Erythroblast (primary cell): Measurements from ENCODE around the gene UBA52.

Source experiments
- GATA1 ChIP-seq: IDR thresholded peaks from 2 replicates; pipeline ENCODE4 v1.6.1; 2011; ENCODE audit warnings: low read depth, mild to moderate bottlenecking, control low read depth, low read length, moderate library complexity
- POLR2A ChIP-seq: IDR thresholded peaks from 2 replicates; pipeline ENCODE4 v1.6.1; 2011; ENCODE audit warnings: mild to moderate bottlenecking, low read length

- TF ChIP-seq POLR2A (no peak), GATA1 (no peak)
Measured at GRCh38 chr19:18562086-18562485, 9.6 kb upstream of the UBA52 start.
